Neuron (in vitro differentiated cells): ENCODE results near the gene FDCSP.
"Not testable (repeated sequence)": the region's sequence is repeated elsewhere in the genome, so short reads cannot be mapped to it uniquely, and the experiment has no call there.

Experiments used
- H2AFZ ChIP-seq: one replicate; pipeline ENCODE4 v1.6.1; 2013; ENCODE audit warnings: low read depth, mild to moderate bottlenecking, inconsistent platforms, low read length, moderate library complexity
- H3K27me3 ChIP-seq: one replicate; pipeline ENCODE4 v1.6.1; 2013; ENCODE audit warnings: low read length; ENCODE audit not compliant: insufficient read depth
- H3K36me3 ChIP-seq: one replicate; pipeline ENCODE4 v1.6.1; 2013; ENCODE audit warnings: low read length; ENCODE audit not compliant: insufficient read depth
- H3K4me1 ChIP-seq: one replicate; pipeline ENCODE4 v1.6.1; 2013; ENCODE audit warnings: low read length; ENCODE audit not compliant: insufficient read depth
- H3K4me3 ChIP-seq: 2 replicates; pipeline ENCODE4 v1.5.1; 2013; ENCODE audit warnings: mild to moderate bottlenecking, low read length, moderate library complexity
- H3K9me3 ChIP-seq: one replicate; pipeline ENCODE4 v1.6.1; 2013; ENCODE audit warnings: low read length

FDCSP gene

DNA sequence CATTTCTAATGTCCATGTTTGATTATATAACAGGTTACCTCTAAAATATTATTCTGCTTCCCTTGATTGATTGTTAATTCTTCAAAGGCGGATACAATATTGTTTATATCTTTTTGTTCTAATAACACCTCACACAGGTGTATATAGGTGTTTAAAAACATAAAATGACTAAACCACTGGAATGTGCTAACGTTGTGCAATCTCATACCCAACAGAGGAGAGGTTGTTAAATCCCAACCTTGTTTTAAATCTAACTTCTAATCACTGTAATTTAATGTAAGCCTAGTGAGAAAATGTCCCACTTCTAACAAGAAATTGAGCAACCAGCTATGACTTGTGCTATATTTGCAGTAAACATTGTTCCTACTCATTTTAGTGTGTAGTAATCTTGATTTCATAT is 29.1 kb upstream of the FDCSP start:
- H3K36me3 ChIP-seq, result no peaks in the 10 kb centered on the region
- H3K4me3 ChIP-seq, result no peak overlapping the region
- no peaks in the 10 kb centered on the region for H3K9me3 ChIP-seq
- H2AFZ ChIP-seq, result no peak overlapping the region
- H3K27me3 ChIP-seq, result no peaks in the 10 kb centered on the region
- no peaks in the 10 kb centered on the region for H3K4me1 ChIP-seq

DNA sequence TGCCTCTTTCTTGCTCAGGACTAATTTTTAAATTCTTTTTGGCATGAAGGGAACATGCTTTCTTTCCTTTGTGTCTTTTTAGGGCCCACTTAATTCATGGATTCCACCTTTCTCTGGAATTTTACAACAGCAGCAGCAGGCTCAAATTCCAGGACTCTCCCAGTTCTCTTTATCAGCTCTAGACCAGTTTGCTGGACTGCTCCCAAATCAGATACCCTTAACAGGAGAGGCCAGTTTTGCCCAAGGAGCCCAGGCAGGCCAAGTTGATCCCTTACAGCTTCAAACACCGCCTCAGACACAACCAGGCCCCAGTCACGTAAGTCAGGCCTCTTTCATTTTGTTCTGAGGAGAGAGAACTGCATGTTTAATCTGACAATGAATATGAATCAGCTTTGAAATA is 28.1 kb upstream of the FDCSP start:
- no peaks in the 10 kb centered on the region for H3K9me3 ChIP-seq
- H3K4me1 ChIP-seq, result no peaks in the 10 kb centered on the region
- H3K4me3 ChIP-seq, result no peak overlapping the region
- no peaks in the 10 kb centered on the region for H3K36me3 ChIP-seq
- H2AFZ ChIP-seq, result no peak overlapping the region
- no peaks in the 10 kb centered on the region for H3K27me3 ChIP-seq

DNA sequence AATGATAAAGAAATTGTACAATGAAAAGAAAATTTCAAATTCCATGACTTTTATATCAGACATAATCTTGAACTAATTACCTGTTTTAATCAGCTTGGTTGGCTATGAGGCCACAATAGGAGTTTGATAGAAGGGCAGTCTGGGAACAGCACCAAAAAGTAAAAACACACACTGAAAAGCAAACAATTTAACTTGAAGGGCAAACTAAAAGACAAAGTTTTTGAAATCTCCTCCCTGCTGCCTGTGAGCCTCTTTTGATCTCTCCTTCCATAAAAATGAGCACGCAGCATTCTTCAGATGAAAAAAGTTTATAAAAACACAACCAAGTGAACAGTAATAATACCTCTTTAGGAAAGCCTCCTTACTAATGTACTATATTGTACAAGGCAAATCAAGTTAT is 22.3 kb upstream of the FDCSP start:
- H3K36me3 ChIP-seq, result no peaks in the 10 kb centered on the region
- H3K4me1 ChIP-seq, result no peaks in the 10 kb centered on the region
- H2AFZ ChIP-seq, result no peak overlapping the region
- H3K4me3 ChIP-seq, result no peak overlapping the region
- no peaks in the 10 kb centered on the region for H3K27me3 ChIP-seq
- no peaks in the 10 kb centered on the region for H3K9me3 ChIP-seq

DNA sequence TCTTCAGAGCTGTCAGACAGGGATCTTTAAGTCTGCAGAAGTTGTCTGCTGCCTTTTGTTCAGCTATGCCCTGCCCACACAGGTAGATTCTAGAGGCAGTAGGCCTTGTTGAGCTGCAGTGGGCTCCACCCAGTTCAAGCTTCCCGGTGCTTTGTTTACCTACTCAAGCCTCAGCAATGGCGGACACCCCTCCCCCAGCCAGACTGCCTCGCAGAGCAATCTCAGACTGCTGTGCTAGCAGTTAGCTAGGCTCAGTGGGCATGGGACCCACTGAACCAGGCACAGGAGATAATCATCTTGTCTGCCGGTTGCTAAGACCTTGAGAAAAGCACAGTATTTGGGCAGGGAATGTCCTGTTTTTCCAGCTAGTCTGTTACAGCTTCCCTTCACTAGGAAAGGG is 13.2 kb upstream of the FDCSP start:
- not testable (repeated sequence) for H3K36me3 ChIP-seq, H3K4me1 ChIP-seq, H2AFZ ChIP-seq, H3K27me3 ChIP-seq, H3K4me3 ChIP-seq, H3K9me3 ChIP-seq

DNA sequence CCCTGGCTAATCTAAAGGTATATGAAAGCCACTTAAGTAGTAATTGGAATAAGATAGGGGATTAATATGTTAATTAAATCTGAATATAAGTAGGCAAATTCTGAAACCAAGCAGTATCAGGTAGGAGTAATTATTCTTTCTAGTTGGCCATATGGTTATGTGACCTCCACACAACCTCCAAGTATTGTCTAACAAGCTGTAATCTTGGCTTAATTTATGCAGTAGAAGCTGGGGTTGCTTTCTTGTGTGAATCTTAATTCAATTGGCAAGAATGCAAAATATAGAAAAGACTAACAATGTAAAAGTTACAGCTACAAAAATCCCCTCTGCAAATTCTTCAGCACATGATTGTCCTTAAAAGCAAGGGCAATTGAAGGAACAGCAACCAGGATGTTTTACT is 9.8 kb upstream of the FDCSP start:
- H3K9me3 ChIP-seq, H3K4me1 ChIP-seq, H2AFZ ChIP-seq, H3K4me3 ChIP-seq, H3K36me3 ChIP-seq, H3K27me3 ChIP-seq: not testable (repeated sequence)

DNA sequence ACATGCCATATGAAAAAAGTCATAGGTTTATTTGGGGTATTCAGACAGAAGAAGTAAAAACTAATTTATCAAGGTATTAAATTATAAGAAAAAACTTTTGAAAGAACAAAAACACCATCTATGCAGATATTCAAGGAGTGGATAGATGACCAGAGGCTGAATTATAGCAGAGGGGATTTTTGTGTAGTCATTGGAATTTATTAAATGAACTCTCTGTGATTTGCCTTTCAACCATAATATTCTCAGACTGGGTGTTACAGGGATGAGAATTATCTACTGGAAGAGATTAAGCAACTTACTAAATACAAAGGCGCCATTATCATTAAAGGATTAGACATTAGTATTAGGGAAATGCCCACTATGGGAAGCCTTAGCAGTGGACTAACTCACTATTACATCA is 9.4 kb upstream of the FDCSP start:
- not testable (repeated sequence) for H3K27me3 ChIP-seq, H3K4me3 ChIP-seq, H3K4me1 ChIP-seq, H2AFZ ChIP-seq, H3K36me3 ChIP-seq, H3K9me3 ChIP-seq

DNA sequence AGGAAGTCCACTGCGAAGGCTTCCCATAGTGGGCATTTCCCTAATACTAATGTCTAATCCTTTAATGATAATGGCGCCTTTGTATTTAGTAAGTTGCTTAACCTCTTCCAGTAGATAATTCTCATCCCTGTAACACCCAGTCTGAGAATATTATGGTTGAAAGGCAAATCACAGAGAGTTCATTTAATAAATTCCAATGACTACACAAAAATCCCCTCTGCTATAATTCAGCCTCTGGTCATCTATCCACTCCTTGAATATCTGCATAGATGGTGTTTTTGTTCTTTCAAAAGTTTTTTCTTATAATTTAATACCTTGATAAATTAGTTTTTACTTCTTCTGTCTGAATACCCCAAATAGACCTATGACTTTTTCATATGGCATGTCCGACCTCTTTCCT is 4.5 kb upstream of the FDCSP start:
- H3K4me3 ChIP-seq, H3K27me3 ChIP-seq, H3K4me1 ChIP-seq, H3K36me3 ChIP-seq, H3K9me3 ChIP-seq, H2AFZ ChIP-seq: not testable (repeated sequence)

DNA sequence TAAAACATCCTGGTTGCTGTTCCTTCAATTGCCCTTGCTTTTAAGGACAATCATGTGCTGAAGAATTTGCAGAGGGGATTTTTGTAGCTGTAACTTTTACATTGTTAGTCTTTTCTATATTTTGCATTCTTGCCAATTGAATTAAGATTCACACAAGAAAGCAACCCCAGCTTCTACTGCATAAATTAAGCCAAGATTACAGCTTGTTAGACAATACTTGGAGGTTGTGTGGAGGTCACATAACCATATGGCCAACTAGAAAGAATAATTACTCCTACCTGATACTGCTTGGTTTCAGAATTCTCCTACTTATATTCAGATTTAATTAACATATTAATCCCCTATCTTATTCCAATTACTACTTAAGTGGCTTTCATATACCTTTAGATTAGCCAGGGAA is 4.1 kb upstream of the FDCSP start:
- H3K27me3 ChIP-seq, H3K4me3 ChIP-seq, H2AFZ ChIP-seq: not testable (repeated sequence)

DNA sequence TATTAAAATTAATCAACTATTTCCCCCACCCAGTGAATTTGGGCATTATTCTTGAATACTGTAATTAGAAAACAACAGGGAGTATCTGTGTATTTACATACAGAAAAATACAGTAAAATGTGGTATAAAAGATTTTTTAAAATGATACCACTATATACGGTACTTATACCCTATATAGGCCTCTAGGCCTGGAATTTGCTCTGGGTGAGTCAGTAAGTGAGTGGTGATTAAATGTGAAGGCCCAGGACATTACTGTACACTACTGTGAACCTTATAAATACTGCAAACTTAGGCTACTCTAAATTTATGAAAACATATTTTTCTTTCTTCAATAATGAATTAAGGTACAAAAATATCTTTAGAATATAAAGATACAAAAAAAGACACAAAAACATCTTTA is 10.2 kb downstream of the FDCSP start:
- H3K4me3 ChIP-seq, result no peak overlapping the region
- H3K27me3 ChIP-seq, result no peaks in the 10 kb centered on the region
- no peaks in the 10 kb centered on the region for H3K9me3 ChIP-seq
- H2AFZ ChIP-seq, result no peak overlapping the region
- H3K36me3 ChIP-seq, result no peaks in the 10 kb centered on the region
- H3K4me1 ChIP-seq, result no peaks in the 10 kb centered on the region

More for the DNA sequence above, 4.1 kb upstream of the FDCSP start:
- not testable (repeated sequence) for H3K36me3 ChIP-seq, H3K4me1 ChIP-seq, H3K9me3 ChIP-seq

DNA sequence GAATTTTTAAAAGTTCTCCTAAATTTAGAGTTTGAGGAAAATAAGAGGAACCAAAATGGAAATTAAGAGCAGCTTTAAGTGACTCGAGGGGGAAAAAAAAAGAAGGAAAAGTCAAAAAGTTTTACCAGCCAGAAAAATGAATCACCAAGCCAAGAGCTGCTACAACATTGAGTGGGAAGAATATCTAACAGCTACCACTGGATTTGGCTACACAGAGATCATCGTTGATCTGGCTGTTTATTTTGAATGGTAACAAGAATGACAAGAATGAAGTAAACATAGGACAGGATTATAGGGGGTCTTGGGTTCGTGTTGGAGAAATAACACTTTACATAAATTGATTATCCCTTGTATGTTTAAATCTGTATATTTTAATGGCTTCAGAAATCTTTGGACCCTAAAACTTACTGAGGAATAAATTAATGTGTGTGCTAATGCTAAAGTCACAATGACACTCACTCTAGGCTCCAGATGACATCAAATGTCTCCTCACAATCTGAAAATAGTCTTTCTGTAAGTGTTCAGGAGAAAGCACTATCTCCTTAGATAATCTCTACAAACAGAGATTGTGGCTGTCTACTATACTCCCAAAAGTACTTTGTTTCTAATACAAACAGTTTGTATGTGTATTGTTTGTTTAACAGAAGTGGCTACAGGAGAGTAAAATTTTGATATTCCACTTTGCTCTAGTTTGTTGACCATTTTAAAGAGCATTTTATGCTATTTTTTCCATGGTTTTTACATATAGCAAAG is 13.4 kb downstream of the FDCSP start:
- no peaks in the 10 kb centered on the region for H3K27me3 ChIP-seq
- H3K9me3 ChIP-seq, result no peaks in the 10 kb centered on the region
- H3K4me3 ChIP-seq, result no peak overlapping the region
- H3K4me1 ChIP-seq, result no peaks in the 10 kb centered on the region
- H2AFZ ChIP-seq, result no peak overlapping the region
- H3K36me3 ChIP-seq, result no peaks in the 10 kb centered on the region

DNA sequence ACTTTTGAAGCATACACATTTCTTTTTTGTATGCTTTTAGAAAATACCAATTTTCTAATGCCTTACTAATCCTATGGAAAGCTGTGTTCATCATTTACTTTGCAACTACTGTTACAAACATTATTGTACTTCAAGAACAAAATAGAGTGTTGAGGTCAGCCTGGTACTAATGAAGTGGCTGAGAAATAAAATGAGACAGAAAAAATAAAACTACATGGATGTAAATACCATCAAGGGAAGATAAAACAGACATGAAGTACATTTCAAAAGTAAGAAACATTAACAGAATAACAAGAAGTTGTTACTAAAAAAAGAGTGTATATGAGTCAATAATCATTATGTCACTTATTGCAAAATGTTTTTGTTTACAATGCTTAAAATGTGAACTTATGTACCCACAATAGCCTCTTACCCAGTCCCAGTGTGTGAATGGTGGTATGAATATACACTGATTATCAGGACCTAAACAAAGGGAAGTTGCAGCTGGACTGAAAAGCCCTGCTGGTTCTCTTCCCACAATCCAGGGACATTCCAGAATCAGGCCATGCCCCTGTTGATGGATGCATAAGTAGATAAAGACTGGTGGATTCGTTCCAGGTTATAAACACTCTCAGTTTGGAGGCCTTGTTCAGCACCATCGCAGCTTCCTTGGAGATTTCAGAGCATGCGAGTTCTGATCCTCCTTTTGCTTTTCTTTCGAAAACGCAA is 14.1 kb downstream of the FDCSP start:
- H3K4me1 ChIP-seq, result no peaks in the 10 kb centered on the region
- H3K27me3 ChIP-seq, result no peaks in the 10 kb centered on the region
- H3K36me3 ChIP-seq, result no peaks in the 10 kb centered on the region
- H3K4me3 ChIP-seq, result no peak overlapping the region
- no peak overlapping the region for H2AFZ ChIP-seq
- no peaks in the 10 kb centered on the region for H3K9me3 ChIP-seq

DNA sequence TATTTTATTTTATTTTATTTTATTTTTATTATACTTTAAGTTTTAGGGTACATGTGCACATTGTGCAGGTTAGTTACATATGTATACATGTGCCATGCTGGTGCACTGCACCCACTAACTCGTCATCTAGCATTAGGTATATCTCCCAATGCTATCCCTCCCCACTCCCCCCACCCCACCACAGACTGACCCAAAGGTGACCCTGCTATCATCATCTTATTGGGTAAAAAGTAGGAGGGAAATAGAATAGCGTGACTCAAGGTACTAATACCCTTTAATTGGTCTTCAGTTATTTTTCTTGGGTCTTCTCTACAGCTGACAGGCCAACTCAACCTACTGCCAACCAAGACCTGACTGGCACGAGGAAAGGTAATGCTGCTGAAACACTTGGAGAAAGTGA is 16.4 kb downstream of the FDCSP start, which contains the start of gene CSN3:
Gene CSN3 (plus strand): TSS at position 301 of the 400 bp plus-strand sequence. CDS start 2,223 bp downstream, outside the sequence.
- not testable (repeated sequence) for H2AFZ ChIP-seq, H3K4me3 ChIP-seq, H3K4me1 ChIP-seq, H3K9me3 ChIP-seq, H3K27me3 ChIP-seq, H3K36me3 ChIP-seq

DNA sequence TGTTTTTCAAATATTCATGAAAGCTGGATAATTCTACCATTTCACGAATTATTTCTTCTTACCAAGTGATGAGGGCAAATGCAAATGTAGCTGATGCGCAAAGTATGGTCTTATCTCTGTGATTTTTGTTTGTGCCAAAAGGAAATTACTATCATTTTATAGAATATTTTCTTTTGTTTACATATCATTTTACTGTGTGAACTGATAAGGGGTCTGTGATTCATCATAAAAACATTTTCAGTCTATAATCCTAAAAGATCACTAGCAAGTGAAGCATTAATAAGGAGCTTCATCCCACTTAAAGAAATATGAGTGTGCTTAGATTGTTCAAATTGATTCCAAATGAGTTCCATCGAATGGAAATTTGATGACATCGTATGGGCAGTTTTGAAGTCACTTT is 17.2 kb downstream of the FDCSP start:
- no peak overlapping the region for H2AFZ ChIP-seq
- no peaks in the 10 kb centered on the region for H3K27me3 ChIP-seq
- H3K4me3 ChIP-seq, result no peak overlapping the region
- H3K9me3 ChIP-seq, result no peaks in the 10 kb centered on the region
- H3K36me3 ChIP-seq, result no peaks in the 10 kb centered on the region
- no peaks in the 10 kb centered on the region for H3K4me1 ChIP-seq
